PC-9 (cell line): Measurements from ENCODE around the gene TTC4. TPM values are rescaled to one million over a fixed set of nuclear protein-coding genes. Genes with fewer than 3 reads are reported as not detected.

Experiments used
- BruUV-seq: library from RNA; stranded (reverse); fragments of 400-500 nt; replicated peaks from 2 replicates; lab custom pipeline; 2021; lab: Mats Ljungman, UMichigan
- CTCF ChIA-PET: fragments of 300-600 bp; sonication (Branson Sonifier 250); formaldehyde crosslinking; loops from one replicate; lab custom pipeline; 2022; ENCODE audit warnings: antibody characterized with exemption; lab: Charles Lee
- POLR2A ChIA-PET: fragments of 300-600 bp; sonication (Branson Sonifier 250); formaldehyde crosslinking; loops from one replicate; lab custom pipeline; 2022; ENCODE audit warnings: antibody characterized with exemption; ENCODE audit not compliant: unreplicated experiment; lab: Charles Lee
- DNase-seq, 2 experiments: peaks; one replicate each; pipeline versions ENCODE4 v3.0.0 to v3.0.0-alpha.2; 2015 to 2022; ENCODE audit warnings: mixed read lengths in 1 of 2
- H2AFZ ChIP-seq: fragments of 200-600 bp; sonication (generic); 2 replicates; pipeline ENCODE4 v1.8.1; 2017; ENCODE audit warnings: antibody characterized with exemption
- H3F3A ChIP-seq: fragments of 200-600 bp; sonication (generic); 2 replicates; pipeline ENCODE4 v1.8.1; 2017; ENCODE audit warnings: antibody characterized with exemption, mild to moderate bottlenecking, low read depth; ENCODE audit not compliant: insufficient read depth
- H3K27ac ChIP-seq: fragments of 200-600 bp; sonication (generic); 2 replicates; pipeline ENCODE4 v1.6.1; 2016; ENCODE audit warnings: mixed run types
- H3K27me3 ChIP-seq: fragments of 200-600 bp; sonication (generic); 2 replicates; pipeline ENCODE4 v1.6.1; 2016; ENCODE audit warnings: low read depth, mixed run types; ENCODE audit not compliant: insufficient read depth
- H3K36me3 ChIP-seq: fragments of 200-600 bp; sonication (generic); 2 replicates; pipeline ENCODE4 v1.6.1; 2016; ENCODE audit warnings: low read depth, mixed run types
- H3K4me1 ChIP-seq: fragments of 200-600 bp; sonication (generic); replicated peaks from 2 replicates; pipeline ENCODE4 v1.6.1; 2016; ENCODE audit warnings: mixed run types; ENCODE audit not compliant: insufficient read depth
- H3K4me2 ChIP-seq: fragments of 200-600 bp; sonication (generic); 2 replicates; pipeline ENCODE4 v1.6.1; 2017; ENCODE audit warnings: mixed run types
- H3K4me3 ChIP-seq: fragments of 200-600 bp; sonication (generic); 2 replicates; pipeline ENCODE4 v1.6.1; 2016; ENCODE audit warnings: mixed run types
- H3K79me2 ChIP-seq: fragments of 200-600 bp; sonication (generic); 2 replicates; pipeline ENCODE4 v1.6.1; 2017; ENCODE audit warnings: low read depth, mixed run types
- H3K9me2 ChIP-seq: fragments of 200-600 bp; sonication (generic); 2 replicates; pipeline ENCODE4 v1.8.1; 2017; ENCODE audit warnings: mild to moderate bottlenecking; ENCODE audit not compliant: insufficient read depth
- H3K9me3 ChIP-seq: fragments of 200-600 bp; sonication (generic); 2 replicates; pipeline ENCODE4 v1.8.1; 2016; ENCODE audit warnings: low read depth; ENCODE audit not compliant: insufficient read depth
- H4K20me1 ChIP-seq: fragments of 200-600 bp; sonication (generic); 2 replicates; pipeline ENCODE4 v1.8.1; 2017; ENCODE audit not compliant: insufficient read depth
- EZH2 ChIP-seq: fragments of 200-600 bp; sonication (generic); IDR thresholded peaks from 2 replicates; pipeline ENCODE4 v1.8.0; 2017; ENCODE audit warnings: antibody characterized with exemption, low read depth
- intact Hi-C: fragments of 100-400 bp; cut with micrococcal nuclease; formaldehyde crosslinking; loops from one replicate; pipeline ENCODE4 v1.10.0; 2022; ENCODE audit not compliant: unreplicated experiment
- total RNA-seq: library from RNA; stranded (reverse); gene quantifications from 2 replicates; pipeline ENCODE4 v1.2.3, GENCODE V29; 2021
- TF ChIP-seq, protein P1 (sequence below): fragments of 200-600 bp; sonication (generic); conservative IDR thresholded peaks from 2 replicates; pipeline ENCODE4 v1.6.1; 2017; ENCODE audit warnings: mixed run types, antibody characterized with exemption, mild to moderate bottlenecking, moderate library complexity

TTC4 gene
- total RNA-seq, 1 experiment from 2014 or later: 31.5 TPM

DNA sequence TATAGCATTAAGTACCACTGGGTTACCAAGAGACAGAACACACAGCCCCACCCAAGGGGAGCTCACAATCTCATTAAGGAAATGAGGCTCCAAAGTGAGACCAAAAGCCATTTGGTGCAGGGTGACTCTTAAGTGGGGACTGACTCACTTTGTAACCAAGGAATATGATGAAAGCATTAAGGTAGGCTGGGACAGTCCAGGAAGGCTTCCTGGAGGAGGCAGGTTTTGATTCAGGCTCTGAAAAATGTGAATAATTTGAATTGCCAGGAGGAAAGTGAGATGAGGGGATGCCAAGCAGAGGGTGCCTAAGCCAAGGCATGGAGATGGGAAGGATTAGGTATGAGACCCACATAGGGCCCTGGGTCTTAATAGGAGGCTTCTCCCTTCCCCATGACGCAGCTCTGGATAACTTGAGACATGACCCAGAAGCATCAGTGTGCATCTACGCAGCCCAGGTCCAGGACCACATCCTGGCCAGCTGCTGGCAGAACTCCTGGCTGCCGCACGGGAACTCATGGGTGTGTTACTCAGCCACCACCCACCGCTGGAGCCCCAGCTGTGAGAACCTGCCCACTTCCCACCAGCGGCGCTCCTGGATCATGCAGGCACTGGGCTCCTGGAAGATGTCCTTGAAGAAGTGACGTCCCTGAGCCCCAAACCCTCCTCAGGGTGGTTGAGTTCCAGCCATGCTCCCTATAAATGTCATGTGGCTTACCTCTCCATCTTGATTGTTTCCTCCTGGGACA, 5.9 kb upstream of the TTC4 start:
- no peaks in the 10 kb centered on the region for H3F3A ChIP-seq
- H4K20me1 ChIP-seq: no peaks in the 10 kb centered on the region
- intact Hi-C loops: no loop called here
- no peak overlapping the region for H3K4me2 ChIP-seq
- H3K36me3 ChIP-seq: no peaks in the 10 kb centered on the region
- H3K27me3 ChIP-seq: peaks cover 36% of the 10 kb centered on the region
- TF ChIP-seq, protein P1, sequence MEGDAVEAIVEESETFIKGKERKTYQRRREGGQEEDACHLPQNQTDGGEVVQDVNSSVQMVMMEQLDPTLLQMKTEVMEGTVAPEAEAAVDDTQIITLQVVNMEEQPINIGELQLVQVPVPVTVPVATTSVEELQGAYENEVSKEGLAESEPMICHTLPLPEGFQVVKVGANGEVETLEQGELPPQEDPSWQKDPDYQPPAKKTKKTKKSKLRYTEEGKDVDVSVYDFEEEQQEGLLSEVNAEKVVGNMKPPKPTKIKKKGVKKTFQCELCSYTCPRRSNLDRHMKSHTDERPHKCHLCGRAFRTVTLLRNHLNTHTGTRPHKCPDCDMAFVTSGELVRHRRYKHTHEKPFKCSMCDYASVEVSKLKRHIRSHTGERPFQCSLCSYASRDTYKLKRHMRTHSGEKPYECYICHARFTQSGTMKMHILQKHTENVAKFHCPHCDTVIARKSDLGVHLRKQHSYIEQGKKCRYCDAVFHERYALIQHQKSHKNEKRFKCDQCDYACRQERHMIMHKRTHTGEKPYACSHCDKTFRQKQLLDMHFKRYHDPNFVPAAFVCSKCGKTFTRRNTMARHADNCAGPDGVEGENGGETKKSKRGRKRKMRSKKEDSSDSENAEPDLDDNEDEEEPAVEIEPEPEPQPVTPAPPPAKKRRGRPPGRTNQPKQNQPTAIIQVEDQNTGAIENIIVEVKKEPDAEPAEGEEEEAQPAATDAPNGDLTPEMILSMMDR: no peak
- TF ChIP-seq EZH2: no peak
- no peaks in the 10 kb centered on the region for H3K9me2 ChIP-seq
- H2AFZ ChIP-seq: no peak overlapping the region
- POLR2A ChIA-PET: no interaction called here
- no peaks in the 10 kb centered on the region for H3K79me2 ChIP-seq
- H3K4me3 ChIP-seq: no peak overlapping the region
- no peak for DNase-seq
- CTCF ChIA-PET: no interaction called here
- no TSS peak for BruUV-seq
- no peak overlapping the region for H3K27ac ChIP-seq
- H3K4me1 ChIP-seq: no peaks in the 10 kb centered on the region
- no peaks in the 10 kb centered on the region for H3K9me3 ChIP-seq

DNA sequence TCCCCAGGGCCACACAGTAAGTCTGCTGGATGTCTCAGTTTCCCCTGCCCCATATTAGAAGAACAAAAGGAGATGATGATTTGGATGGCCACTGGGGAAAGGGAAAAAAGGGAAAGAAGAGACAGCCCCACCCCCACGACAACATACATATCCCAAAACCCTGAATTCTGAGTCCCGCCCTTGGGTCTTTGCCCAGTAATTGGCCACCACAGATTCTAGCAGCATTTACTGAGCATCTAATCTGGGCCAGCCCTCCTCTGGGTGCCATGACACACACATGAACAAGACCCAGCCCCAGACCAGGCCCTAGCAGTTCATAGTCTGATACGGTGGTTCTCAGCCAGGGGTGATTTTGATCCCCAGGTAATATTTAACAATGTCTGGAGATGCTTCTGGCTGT, 5.2 kb upstream of the TTC4 start:
- Histone ChIP-seq H3K27ac (no peak overlapping the region), H3K4me2 (no peak overlapping the region), H3K4me1 (no peaks in the 10 kb centered on the region), H3K79me2 (no peaks in the 10 kb centered on the region), H2AFZ (no peak overlapping the region), H3K9me3 (no peaks in the 10 kb centered on the region), H3K9me2 (no peaks in the 10 kb centered on the region), H3F3A (no peaks in the 10 kb centered on the region), H3K4me3 (no peak overlapping the region), H4K20me1 (no peaks in the 10 kb centered on the region), H3K27me3 (peaks cover 36% of the 10 kb centered on the region), H3K36me3 (no peaks in the 10 kb centered on the region)
- CTCF ChIA-PET: no interaction called here
- intact Hi-C loops: no loop called here
- BruUV-seq: no TSS peak
- POLR2A ChIA-PET: no interaction called here
- no peak for DNase-seq
- TF ChIP-seq, protein P1: no peak
- no peak for TF ChIP-seq EZH2

DNA sequence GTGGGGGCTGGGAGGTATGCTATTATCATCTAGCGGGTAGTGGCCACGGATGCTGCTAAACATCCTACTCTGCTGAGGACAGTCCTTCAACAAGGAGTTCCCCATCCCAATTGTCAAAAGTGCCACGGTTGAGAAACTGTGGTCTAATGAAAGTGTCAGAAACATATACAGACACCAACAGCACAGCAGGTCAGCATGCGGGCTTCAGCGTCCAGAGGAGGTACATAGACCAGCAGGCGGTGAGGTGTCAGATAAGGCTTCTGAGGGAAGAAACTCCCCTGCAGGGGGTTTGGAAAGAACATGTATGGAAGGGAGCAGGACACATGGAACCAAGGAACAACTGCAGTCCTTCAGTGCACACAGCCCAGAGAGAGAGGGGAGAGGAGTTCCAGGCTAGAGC, 4.8 kb upstream of the TTC4 start:
- no peaks in the 10 kb centered on the region for H3K9me2 ChIP-seq
- CTCF ChIA-PET: no interaction called here
- TF ChIP-seq, protein P1: no peak
- TF ChIP-seq EZH2: no peak
- H3F3A ChIP-seq: no peaks in the 10 kb centered on the region
- H3K36me3 ChIP-seq: no peaks in the 10 kb centered on the region
- peaks cover under 1% of the 10 kb centered on the region; the same call in 1 of the 2 replicates for H3K79me2 ChIP-seq
- intact Hi-C loops: no loop called here
- H2AFZ ChIP-seq: no peak overlapping the region
- no peak overlapping the region for H3K4me2 ChIP-seq
- POLR2A ChIA-PET: no interaction called here
- H3K4me1 ChIP-seq: no peaks in the 10 kb centered on the region
- H3K27me3 ChIP-seq: peaks cover 36% of the 10 kb centered on the region
- H3K4me3 ChIP-seq: no peak overlapping the region
- no peak for DNase-seq
- no peaks in the 10 kb centered on the region for H4K20me1 ChIP-seq
- H3K9me3 ChIP-seq: no peaks in the 10 kb centered on the region
- no peak overlapping the region for H3K27ac ChIP-seq
- no TSS peak for BruUV-seq
